Ramos (cell line): Measurements from ENCODE around the gene LMAN2.
"Not testable (repeated sequence)": the region's sequence is repeated elsewhere in the genome, so short reads cannot be mapped to it uniquely, and the experiment has no call there.

Source experiments
- in situ Hi-C: fragments of 300-500 bp; cut with MboI; formaldehyde crosslinking; loops from one replicate; pipeline ENCODE4 v1.14.3; 2022; ENCODE audit warnings: low sequenced_read_pairs; ENCODE audit not compliant: unreplicated experiment

LMAN2 gene

GRCh38 chr5:177311392-177311722, 40.1 kb downstream of the LMAN2 start:
- in situ Hi-C loops, result loop anchor here (5.0 kb wide), 2 partner anchors 146 to 194 kb away; no protein-coding TSS in a partner anchor

GRCh38 chr5:177310757-177311391, 40.6 kb downstream of the LMAN2 start:
- in situ Hi-C loops, result loop anchor here (5.0 kb wide), 2 partner anchors 146 to 194 kb away; no protein-coding TSS in a partner anchor

GRCh38 chr5:177310332-177310731, 41.1 kb downstream of the LMAN2 start:
- in situ Hi-C loops, result loop anchor here (5.0 kb wide), 2 partner anchors 147 to 193 kb away; no protein-coding TSS in a partner anchor

- in situ Hi-C loops, result loop anchor here (5.0 kb wide), 2 partner anchors 148 to 192 kb away; no protein-coding TSS in a partner anchor
Measured at GRCh38 chr5:177309351-177310191, 41.9 kb downstream of the LMAN2 start.

GRCh38 chr5:177308740-177309139, 42.7 kb downstream of the LMAN2 start:
- in situ Hi-C loops, result no loop called here

GRCh38 chr5:177307544-177308363, 43.7 kb downstream of the LMAN2 start:
- in situ Hi-C loops, result no loop called here

GRCh38 chr5:177306674-177307543, 44.6 kb downstream of the LMAN2 start:
- in situ Hi-C loops, result no loop called here

- in situ Hi-C loops, result not testable (repeated sequence)
Measured at GRCh38 chr5:177306103-177306640, 45.3 kb downstream of the LMAN2 start.

- in situ Hi-C loops, result no loop called here
Measured at GRCh38 chr5:177304392-177305119, 46.9 kb downstream of the LMAN2 start.

- in situ Hi-C loops, result no loop called here
Measured at GRCh38 chr5:177303925-177304391, 47.5 kb downstream of the LMAN2 start.

- in situ Hi-C loops, result no loop called here
Measured at GRCh38 chr5:177303121-177303924, 48.1 kb downstream of the LMAN2 start, which contains the start of the genes PRELID1 and RAB24. PRELID1 (plus strand) TSS chr5:177303799; CDS start chr5:177303986, 187 bp downstream. RAB24 (minus strand) TSS chr5:177303719; CDS start chr5:177303288, 431 bp downstream.

GRCh38 chr5:177302354-177303110, 48.9 kb downstream of the LMAN2 start:
- in situ Hi-C loops, result no loop called here

GRCh38 chr5:177301503-177302165, 49.8 kb downstream of the LMAN2 start:
- in situ Hi-C loops, result no loop called here

GRCh38 chr5:177300951-177301350, 50.5 kb downstream of the LMAN2 start:
- in situ Hi-C loops, result no loop called here

GRCh38 chr5:177300236-177300880, 51.1 kb downstream of the LMAN2 start:
- in situ Hi-C loops, result no loop called here

GRCh38 chr5:177299697-177300096, 51.8 kb downstream of the LMAN2 start:
- in situ Hi-C loops, result no loop called here
